HPDE6-E6E7 (cell line): Measurements from ENCODE around the gene FGA.

Experiments
- DNase-seq: peaks from one replicate; pipeline ENCODE4 v3.0.0; 2011; ENCODE audit warnings: missing footprints; ENCODE audit errors: extremely low spot score

Gene FGA

GRCh38 chr4:154583230-154583629, 7.3 kb downstream of the FGA start:
- no peak for DNase-seq

DNA sequence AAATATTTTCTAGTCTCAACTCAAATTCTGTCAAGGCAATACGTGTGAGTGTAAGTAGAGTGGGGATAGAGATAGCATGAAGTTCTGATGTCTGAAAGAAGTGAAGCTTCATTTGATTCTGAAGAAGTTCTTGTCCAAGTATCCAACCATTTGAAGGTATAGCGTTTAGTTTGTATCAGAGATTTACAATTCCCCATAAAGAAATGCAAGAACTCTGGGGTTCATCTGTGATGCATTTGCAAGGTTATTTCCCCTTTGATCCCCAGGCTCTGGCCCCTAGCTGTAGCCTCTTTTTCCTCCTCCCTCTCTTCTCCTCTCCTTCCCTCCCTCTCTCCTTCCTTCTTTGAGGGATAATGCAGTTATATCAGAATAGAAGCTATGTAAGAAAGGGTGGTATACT, 7.8 kb downstream of the FGA start:
- DNase-seq: no peak

DNA sequence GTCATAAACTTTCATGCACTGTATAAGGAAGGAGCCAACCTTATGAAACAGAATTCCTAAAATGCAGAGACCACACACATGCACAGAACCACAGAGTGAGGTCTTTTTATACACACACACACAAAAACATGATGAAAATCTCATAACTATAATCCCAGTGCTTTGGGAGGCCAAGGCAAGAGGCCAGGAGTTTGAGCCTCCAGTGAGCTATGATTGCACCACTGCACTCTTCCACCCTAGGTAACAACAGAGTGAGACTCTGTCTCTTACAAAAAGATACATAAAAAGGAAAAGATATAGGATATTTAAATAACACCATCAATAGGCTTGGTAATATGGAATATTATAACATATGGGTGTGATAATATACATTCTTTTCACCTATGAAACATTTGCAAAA, 10.6 kb downstream of the FGA start:
- DNase-seq: no peak

DNA sequence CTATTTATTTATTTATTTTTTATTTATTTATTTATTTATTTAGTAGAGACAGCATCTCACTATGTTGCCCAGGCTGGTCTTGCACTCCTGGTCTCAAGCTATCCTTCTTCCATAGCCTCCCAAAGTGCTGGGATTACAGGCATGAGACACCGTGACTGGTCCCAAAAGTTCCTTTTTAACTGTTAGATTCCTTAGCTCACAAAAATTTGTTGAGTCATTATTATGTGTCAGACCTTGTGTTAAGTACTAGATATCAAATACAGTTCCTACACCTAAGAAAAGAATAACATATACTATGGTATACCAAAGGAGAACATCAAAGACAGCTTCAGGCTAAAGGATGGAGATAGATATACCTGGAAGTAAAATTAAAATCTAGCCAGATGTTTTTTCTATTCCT, 11.6 kb downstream of the FGA start:
- no peak for DNase-seq

DNA sequence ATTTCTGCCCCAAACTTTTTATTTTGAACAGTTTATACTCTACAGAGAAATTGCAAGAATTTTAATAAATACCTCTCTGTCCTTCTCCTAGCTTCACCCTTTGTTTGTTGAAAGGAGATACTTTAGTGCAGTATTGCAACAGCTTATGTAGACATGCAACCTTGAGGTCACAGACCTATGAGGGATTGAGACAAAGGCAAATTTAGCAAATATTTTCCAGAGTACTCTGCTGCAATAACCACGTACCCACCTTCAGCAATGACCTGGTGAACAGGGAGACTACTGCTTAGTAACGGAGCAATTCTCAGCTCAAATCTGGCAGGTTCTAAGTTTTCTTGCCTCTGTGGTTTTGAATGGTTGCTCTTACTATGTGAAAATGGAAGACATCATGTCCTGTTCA, 13.2 kb downstream of the FGA start:
- no peak for DNase-seq

GRCh38 chr4:154574311-154574710, 16.2 kb downstream of the FGA start:
- DNase-seq: no peak

DNA sequence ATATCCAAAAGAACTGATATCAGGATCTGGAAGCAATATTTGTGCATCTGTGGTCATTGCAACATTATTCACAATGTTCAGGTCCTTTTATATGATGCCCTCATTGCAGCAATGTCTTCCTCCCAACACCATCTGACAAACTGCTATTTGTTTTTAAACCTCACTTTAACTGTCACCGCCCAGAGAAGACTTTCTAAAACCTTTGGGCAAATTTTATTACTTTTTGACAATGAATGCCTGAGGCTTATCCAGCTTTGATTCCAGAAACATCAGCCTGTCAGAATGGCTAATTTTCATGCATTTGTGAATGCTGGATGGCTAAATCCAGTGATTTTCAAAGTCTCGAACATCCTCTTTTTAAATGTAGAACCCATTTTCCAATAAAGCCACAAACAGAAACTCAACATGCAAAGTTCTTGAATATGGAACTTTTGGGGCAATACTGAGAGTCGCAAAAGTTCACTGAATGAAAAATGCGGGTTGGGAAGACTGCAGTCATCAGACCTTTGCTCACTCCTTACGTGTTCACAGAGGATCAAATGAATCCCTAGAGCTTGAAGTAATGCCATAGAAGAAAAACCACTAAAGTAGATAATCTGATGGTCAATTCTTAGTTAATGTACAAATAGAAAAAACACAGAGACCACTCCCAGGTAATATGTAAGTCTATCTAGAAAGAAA, 17.2 kb downstream of the FGA start:
- DNase-seq: no peak

DNA sequence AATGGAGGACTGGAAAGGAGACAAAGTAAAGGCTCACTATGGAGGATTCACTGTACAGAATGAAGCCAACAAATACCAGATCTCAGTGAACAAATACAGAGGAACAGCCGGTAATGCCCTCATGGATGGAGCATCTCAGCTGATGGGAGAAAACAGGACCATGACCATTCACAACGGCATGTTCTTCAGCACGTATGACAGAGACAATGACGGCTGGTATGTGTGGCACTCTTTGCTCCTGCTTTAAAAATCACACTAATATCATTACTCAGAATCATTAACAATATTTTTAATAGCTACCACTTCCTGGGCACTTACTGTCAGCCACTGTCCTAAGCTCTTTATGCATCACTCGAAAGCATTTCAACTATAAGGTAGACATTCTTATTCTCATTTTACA, 21.0 kb downstream of the FGA start:
- DNase-seq: no peak

DNA sequence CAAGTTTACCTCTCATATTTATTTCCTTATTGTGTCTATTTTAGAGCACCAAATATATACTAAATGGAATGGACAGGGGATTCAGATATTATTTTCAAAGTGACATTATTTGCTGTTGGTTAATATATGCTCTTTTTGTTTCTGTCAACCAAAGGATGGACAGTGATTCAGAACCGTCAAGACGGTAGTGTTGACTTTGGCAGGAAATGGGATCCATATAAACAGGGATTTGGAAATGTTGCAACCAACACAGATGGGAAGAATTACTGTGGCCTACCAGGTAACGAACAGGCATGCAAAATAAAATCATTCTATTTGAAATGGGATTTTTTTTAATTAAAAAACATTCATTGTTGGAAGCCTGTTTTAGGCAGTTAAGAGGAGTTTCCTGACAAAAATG, 21.5 kb downstream of the FGA start:
- no peak for DNase-seq

DNA sequence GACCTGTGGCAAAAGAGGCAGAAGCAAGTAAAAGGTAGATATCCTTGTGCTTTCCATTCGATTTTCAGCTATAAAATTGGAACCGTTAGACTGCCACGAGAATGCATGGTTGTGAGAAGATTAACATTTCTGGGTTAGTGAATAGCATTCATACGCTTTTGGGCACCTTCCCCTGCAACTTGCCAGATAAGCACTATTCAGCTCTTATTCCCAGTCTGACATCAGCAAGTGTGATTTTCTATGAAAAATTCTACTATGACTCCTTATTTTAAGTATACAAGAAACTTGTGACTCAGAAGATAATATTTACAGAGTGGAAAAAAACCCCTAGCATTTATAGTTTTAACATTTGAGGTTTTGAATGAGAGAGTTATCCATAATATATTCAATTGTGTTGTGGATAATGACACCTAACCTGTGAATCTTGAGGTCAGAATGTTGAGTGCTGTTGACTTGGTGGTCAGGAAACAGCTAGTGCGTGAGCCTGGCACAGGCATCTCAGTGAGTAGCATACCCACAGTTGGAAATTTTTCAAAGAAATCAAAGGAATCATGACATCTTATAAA, 23.8 kb downstream of the FGA start:
- no peak for DNase-seq

GRCh38 chr4:154565704-154566103, 24.8 kb downstream of the FGA start:
- no peak for DNase-seq

GRCh38 chr4:154564311-154564710, 26.2 kb downstream of the FGA start:
- no peak for DNase-seq

DNA sequence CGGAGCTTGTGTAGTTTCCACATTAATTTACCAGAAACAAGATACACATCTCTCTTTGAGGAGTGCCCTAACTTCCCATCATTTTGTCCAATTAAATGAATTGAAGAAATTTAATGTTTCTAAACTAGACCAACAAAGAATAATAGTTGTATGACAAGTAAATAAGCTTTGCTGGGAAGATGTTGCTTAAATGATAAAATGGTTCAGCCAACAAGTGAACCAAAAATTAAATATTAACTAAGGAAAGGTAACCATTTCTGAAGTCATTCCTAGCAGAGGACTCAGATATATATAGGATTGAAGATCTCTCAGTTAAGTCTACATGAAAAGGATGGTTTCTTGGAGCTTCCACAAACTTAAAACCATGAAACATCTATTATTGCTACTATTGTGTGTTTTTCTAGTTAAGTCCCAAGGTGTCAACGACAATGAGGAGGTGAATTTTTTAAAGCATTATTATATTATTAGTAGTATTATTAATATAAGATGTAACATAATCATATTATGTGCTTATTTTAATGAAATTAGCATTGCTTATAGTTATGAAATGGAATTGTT, 27.8 kb downstream of the FGA start, which contains the start of gene FGB:
Gene FGB, plus strand, starts transcription at position 315 of the 558 bp plus-strand sequence. Its CDS starts 8 bp downstream, at position 323.
- no peak for DNase-seq

DNA sequence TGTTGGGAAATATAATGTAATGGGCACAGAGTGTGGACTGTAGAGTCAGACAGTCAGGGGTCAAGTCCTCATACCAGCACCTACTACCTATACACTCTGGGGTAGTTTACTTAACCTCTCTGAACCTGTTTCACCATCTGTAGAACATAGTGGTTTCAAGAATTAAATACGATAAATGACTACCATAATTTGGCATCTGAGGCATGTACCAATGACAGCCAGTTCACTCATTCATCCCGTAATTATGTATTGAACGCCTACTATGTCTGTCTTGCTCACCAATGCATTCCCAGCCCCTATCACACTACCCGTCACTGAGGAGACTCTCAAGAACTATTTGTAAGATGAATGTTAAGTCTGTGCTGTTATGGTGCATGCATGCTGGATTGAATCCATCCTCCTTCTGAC, 29.7 kb downstream of the FGA start:
- DNase-seq: no peak

DNA sequence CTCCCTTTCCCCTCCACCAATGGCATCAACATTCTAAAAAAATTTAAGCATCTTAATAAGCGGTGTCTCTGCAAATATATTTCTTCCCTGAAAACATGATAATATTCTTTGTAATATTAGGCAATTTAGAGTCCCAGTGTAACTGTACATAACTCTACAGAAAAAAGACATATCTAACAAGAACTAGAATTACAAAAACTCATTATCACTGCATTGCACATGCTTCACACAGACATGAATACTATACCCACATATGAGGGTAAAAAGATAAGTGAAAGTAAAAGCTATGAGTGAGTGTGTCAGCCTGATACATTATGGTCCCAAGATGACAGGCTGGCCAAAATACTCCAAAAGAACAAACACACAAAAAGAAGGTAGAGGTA, 30.1 kb downstream of the FGA start:
- no peak for DNase-seq

- peak; percentile 51 for DNase-seq
Measured at GRCh38 chr4:154559494-154560418, 30.8 kb downstream of the FGA start.

GRCh38 chr4:154559141-154559493, 31.4 kb downstream of the FGA start:
- DNase-seq: no peak

- DNase-seq: peak; percentile 74
Measured at GRCh38 chr4:154551872-154552686, 38.5 kb downstream of the FGA start.

GRCh38 chr4:154549894-154550790, 40.4 kb downstream of the FGA start, which contains the start of gene PLRG1:
Gene PLRG1, minus strand, starts transcription at chr4:154550400. Its CDS starts 92 bp downstream, at chr4:154550308.
- DNase-seq: peak; percentile 88

GRCh38 chr4:154545689-154546088, 44.9 kb downstream of the FGA start:
- DNase-seq: no peak
